Measurements from ENCODE around the gene FOXK1.

FOXK1 gene

DNA sequence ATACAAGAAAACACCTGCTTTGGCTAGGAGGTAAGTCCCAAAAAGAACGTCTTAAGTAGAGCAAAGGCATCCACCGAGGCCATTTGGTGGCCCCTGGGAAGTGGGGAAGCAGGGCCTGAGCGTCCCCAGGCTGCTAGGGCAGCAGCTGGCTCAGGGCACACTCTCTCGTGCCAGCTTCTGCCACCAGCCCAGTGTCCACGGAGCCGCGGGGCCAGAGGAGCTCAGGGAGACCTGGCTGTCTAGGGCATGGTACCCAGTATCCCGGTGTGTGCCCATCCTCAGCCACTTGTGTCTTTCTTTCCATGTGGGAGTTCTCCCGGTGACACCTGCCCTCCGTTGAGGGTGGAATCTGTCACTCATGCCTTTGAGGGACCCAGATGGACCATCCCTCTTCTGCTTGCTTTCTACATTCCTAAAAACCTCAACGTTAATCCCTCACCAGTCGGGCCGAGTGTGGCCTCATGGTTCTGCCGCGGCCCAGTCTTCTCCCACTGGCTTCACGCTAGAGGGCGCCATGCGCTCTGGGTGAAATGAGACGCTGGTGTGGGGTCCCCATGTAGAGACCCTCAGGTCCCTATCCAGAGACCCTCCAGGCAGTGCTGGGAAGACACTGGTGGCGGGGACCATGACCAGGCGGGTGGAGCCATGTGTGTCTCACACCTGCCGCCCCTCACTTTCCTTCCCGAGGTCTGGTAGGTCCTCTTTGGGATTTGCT lies 83.8 kb downstream of the FOXK1 start:
- DNase-seq (ENCODE audit: low read depth), result no peak

DNA sequence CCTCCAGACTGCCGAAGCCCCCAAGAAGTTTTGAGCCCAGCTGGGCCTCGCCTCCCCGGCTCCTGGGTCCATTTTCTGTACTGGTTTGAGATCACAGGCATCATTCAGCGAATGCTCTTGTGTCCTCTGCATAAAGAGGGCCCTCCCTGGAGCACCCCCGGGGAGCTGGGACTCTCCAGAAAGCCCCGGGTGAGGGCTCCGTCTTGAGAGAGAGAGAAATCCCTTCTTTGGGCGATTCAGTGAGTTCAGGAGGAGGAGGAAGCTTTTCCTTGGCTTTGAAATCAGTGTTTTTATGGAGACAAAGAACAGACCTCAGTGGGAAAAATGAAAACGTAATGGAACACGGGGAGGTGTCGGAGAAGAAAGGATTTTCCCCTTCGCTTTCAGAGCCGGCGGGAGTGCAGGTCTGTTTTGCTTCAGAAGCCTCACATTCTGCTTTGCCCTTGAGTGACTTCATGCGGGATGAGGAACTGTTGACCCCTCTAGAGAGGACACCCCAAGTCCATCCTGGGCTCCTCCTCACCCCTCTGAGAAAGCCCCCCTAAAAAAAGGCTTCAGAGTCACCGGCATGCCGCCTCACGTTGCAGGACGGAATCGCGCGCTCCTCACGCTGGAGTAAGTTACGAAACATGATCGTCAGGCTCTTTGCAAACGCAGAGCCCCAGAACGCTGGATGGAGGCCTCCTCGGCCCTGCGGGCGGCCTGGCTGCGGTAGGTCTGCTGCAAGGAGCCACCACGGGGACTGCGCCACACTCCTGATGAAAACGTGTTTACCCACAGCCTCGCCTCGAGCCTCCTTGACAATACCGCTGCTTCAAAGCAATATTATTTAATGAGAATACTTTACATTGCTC lies 84.8 kb downstream of the FOXK1 start:
- DNase-seq (ENCODE audit: low read depth), result no peak

DNA sequence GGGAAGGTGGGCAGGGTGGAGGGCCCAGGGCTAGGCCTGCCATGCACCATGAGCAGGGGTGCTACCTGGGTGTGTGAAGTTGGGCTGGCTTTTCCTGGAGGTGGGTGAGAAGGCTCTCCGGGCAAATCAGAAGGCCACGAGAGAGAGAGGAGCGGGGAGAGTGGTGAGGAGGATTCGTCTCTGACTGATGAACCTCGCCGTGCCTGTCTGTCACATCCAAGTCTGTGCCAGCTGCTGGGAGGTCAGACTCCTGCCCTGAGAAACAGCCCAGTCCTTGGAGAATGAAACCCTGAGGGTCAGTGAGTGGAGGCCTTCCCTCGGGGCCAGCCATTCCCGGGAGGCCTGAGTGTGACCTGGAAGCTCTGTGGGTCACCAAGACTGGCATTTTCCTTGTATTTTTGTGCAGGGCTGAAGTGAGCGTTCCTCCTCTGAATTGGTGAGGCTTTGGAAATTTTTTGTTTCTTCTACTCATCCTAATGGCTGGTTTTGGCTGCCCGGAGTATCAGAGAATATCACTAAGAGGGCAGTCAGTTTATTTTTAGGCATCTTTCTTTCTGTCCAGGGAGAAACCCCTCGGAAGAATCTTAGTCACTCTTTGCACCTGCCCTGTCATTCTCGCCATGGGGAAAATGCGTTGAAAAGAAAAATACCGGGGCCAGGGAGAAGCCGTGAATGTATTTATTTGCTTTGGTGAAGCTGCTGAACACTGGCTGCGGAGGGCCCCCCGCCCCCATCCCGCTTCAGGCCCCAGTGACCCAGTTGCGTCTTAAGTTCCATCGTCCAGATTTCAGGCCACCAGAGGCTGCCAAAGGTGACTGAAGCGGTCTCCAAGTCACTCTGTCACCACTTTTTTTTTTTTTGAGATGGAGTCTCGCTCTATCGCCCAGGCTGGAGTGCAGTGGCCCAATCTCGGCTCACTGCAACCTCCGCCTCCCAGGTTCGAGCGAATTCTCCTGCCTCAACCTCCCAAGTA lies 86.8 kb downstream of the FOXK1 start:
- DNase-seq (ENCODE audit: low read depth), result no peak

DNA sequence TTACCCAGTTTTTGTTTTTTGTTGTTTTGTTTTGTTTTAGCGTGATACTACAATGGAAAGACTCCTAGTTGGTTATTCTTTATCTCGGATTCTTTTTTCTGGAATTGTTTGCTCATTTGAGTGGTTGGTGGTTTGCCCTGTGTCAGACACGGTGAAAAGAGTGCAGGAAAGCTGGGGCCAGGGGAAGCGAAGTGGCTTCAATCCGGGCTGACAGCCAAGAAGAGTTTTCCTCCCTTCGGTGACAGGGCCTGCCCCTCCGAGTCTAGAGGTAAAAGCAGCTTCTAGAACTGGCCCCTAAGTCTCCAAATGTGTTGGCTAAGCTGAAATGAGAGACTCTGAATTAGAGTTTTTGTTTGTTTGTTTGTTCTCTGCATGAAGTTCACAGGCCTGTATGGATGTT lies 87.7 kb downstream of the FOXK1 start:
- no peak for DNase-seq (ENCODE audit: low read depth)

DNA sequence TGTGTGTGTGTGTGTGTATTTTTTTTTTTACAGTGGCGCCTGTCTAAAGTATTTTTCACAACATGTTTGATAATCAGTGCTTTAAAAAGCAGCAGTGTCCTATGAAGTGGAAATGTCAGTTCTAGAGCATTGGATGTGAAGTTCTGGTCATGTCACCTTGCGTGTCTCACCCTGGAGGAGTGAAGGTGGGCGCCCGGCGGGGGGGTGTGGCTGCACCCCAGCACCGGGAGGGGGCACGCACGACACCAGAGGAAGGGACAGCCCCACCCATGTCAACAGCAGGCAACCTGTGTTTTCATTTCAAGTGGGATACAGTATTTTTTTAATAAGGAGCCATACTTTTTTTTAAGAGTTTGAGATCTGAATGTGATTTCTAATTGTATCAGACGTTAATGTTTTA lies 88.8 kb downstream of the FOXK1 start:
- DNase-seq (ENCODE audit: low read depth), result no peak

DNA sequence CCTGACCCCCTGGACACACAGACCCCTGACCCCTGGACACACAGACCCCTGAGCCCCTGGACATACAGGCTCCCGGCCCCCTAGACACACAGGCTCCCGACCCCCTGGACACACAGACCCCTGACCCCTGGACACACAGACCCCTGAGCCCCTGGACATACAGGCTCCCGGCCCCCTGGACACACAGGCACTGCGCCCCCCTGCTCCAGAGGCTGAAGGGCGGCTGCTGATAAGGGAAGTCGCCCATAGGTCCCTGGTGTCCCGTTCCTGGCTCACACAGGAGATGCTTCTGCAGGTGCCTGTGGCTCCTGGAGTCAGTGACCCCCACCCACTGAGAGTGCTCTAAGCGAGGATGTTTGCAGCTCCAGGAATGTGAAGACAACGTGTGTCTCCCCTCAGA lies 89.6 kb downstream of the FOXK1 start:
- no peak for DNase-seq (ENCODE audit: low read depth)

DNA sequence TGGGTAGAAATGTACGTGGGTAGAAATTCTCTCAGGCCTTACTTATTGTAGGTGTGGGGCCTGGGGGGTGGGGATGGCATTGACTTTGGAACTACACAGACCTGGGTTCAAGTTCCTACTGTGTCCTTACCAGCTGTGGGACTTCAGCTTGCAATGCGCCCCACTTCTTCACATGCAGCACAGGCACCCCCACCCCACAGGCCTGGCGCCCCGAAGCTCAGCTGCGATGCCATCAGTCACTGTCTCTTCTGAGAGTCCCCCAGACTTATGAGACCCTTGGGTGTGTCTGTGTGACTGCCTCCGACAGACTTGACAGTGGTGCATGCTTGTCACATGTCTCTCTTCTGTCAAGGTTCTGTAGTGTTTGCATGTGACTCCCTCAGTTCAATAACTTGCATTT lies 90.2 kb downstream of the FOXK1 start:
- no peak for DNase-seq (ENCODE audit: low read depth)

DNA sequence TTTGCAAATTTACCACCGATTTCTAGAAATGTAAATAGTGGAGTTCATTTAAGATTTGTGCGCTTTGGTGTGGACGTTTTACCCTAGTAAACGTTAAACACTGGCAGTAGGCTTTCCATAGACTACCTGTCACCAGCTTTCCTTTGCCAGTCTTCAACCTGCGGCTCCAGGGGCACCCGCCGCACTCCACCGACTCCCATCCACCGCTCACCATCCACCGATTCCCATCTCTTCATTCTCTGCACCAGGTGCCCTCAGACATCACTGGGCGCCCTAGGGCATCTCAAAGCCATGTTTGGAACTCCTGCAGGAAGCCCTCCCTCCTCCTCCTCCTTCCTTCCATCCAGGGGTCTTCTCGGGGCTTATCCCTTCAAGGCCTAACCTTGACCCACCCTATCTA lies 91.9 kb downstream of the FOXK1 start:
- DNase-seq (ENCODE audit: low read depth), result no peak

DNA sequence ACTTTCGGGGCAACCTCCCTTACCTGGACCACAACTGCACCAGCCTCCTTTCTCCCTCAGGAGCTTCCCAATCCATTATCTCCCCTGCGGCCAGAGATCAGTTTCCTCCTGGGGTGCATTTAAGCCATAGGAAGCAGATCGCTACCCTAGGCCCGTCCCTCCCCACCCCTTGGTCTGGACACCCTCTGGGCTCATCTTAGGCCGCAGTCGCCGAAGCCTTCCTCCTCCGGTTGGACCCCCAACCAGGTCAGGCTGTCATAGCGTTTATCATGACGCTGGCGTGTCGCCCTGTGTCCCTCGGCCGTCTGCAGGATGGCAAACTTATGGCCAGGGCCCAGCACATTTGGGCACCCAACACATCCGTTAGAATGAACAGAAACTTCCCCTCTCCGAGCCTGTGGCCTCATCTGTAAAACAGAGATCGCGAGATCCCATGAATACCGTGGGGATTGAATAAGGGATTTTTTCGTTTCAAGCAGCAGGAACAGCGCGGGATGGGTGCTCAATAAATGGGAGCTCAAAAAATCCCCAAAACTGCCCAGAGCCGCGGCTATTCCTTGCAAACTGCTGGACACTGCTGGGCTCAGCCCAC lies 92.7 kb downstream of the FOXK1 start:
- DNase-seq (ENCODE audit: low read depth), result peak; percentile 60

DNA sequence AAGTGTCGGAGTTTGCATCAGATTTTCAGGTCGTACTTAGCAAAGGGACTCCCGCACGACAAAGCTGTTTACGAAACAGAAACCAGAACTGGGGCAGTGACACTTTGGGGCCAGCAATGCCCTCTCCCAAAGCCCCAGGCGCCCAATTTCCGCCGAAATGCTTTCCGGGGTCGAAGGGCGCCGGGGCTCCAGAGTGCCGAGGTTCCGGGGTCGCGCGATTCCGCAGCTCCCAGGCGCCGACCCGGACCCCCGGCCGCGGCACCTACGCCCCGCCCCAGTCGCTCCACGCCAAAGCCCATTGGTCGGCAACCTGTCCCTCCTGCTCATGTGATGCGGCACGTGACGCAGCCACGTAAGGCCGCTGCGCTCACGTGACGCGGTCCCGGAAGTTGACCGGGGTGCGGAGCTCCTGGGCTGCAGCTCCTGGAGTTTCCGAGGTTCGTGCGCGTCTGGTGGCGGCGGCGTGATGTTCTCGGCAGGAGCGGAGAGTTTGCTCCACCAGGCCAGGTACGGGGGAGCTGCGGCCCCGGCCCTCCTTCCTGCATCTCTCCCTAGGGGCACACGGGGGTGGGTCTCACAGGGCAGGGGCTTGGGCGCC lies 93.3 kb downstream of the FOXK1 start, which contains the start of gene AP5Z1:
Gene AP5Z1 (plus strand): TSS at position 374 of the 598 bp plus-strand sequence. CDS start 93 bp downstream, at position 467.
- peak; percentile 90 for DNase-seq (ENCODE audit: low read depth)

DNA sequence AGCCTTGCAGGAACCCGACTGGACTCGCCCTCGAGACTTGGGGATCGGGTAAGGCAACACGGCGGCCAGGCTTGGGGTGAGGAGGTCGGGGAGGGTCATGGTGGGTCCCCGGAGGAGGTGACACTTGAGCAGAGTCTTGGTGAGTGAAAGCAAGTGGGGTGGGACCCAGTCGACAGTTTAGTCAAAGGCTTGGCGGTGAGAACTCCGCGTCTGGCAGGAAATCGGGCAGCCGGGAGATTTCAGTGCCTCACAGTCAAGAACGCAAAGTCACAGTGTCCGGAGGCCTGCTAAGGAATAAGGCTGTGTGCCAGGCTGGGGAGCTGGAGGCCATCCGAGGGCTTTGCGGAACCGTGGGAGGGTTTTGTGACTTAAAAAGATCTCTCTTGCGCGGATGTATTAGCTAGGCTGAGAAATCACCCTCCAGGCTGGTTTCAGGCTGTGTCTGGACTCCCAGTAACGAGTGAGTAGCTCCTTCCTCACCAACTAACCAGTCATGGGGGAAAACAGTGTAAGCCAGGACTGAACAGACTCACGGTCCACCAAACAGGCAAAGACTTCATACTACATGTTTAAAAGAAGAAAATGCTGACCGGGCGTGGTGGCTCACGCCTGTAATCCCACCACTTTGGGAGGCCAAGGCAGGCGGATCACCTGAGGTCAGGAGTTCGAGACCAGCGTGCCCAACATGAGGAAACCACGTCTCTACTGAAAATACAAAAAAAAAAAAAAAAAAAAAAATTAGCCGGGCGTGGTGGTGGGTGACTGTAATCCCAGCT lies 93.9 kb downstream of the FOXK1 start:
- peak; percentile 26 for DNase-seq (ENCODE audit: low read depth)

DNA sequence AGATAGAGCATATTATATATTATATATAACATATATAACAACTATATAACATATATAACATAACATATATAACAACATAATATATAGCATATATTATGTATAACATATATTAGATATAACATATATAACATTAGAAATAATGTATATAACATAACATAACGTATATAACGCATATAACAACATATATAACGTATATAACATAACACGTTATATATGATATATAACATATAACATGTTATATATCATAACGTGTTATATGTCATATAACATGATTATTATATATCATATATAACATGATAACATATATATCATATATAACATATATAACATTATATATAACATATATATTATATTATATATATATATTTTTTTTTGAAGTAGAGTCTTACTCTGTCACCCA lies 97.0 kb downstream of the FOXK1 start:
- DNase-seq (ENCODE audit: low read depth), result no peak

DNA sequence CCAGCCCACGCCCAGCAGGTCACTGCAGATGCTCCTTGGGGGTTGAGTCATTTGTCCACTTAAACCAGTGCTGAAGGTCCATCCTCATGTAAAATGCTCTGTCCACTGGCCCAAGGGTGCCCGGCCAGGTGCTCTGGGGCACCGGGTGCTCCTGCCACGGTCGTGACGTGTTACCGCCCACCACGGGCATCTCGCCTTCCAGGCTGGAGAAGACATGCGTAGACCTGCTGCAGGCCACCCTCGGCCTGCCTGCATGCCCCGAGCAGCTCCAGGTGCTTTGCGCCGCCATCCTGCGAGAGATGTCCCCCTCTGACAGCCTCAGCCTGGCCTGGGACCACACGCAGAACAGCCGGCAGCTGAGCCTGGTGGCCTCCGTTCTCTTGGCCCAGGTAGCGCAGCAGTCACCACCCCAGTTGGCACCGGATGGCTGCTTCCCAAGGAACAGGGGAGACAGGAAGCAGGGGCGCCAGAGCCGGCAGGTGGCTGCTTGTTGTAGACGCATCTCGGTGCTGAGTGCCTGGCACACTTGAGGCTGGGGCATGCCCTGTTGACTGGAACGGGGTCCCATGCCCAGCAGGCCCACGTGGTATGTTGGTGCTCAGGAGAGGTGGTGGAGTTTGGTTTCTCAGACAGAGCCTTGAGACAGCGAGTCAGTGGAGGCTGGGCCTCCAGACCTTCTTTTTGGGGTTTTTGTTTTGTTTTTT lies 99.4 kb downstream of the FOXK1 start:
- DNase-seq (ENCODE audit: low read depth), result no peak

DNA sequence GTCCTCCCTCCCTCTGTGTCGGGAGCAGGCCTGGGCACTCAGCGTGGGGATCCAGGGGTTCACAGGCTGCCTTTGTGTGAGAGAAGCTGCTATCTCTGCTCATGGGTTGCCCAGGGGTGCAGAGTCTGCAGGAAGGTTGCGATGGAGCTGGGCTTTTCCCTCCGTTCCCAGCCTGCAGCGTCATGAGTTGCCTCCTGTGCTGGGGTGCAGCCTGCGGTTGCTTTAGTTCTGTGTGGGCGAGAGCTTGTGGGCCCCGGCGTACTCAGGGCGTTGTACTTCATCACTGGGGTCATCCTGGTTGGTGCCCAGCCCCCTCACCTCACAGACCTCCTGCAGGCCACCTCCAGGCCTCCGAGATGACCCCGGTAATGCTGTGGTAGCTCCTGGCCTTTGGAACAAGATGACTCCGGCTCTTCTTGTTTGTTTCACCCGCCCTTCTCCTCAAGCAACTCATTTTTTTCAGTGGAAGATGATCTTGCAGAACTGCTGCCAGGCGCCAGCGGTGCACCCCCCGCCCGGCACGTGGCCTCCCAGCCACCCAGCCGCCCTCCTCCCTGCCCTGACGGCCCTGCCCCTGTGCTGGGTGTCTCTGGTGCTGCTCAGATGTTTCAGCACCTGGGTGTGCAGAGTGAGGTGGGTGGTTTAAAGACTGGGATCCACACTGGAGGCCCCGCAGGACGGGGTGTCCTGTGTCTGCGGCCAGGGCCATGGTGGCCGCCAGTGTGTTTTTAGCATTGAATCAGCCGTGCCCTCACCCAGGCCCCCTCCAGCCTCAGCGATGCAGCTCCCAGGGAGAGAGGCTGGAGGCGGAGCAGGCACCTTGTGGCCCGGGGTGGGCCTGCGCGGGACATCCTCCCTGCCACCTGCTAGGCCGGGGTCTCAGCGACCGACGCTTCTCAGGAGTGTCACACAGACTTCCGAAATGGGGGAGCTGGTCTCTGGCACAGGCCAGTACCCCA lies 100.5 kb downstream of the FOXK1 start:
- no peak for DNase-seq (ENCODE audit: low read depth)

DNA sequence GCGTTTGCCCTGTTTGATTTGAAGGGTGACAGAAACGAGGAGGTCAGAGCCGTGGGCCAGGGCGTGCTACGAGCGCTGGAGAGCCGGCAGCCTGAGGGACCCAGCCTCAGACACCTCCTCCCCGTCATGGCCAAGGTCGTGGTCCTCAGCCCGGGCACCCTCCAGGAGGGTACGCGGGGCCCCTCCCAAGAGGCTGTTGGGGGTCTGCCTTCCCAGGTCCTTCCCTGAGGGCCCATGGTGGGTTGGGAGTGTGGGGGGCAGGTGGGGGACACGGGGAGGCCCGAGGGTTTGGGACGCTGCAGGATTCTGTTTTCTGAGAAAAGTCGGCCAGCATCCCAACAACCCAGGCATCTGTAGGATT lies 101.2 kb downstream of the FOXK1 start:
- no peak for DNase-seq (ENCODE audit: low read depth)

DNA sequence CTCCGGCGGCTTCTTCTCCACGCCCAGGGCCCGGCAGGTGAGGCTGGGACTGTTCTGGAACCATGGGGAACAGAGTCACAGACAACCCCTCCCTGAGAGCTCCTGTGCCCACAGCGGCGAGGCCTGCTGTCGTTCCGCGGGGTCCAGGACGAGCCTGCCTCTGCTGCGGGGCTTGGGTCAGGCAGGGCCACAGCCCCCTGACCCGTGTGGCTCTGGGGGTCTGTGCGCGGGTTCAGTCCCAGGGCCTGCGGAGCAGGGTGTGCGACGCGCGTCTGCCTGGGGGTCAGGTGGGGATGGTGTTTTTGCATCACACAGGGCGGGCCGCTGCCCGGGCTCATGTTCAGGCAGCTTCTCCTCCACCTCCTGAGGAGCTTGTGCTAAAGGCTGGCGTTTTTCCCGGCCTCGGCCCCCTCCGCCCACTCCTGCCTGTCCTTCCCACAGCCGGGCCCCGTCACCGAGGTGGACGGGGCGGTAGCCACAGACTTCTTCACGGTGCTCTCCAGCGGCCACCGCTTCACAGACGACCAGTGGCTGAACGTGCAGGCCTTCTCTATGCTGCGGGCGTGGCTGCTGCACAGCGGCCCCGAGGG lies 101.8 kb downstream of the FOXK1 start:
- DNase-seq (ENCODE audit: low read depth), result no peak

DNA sequence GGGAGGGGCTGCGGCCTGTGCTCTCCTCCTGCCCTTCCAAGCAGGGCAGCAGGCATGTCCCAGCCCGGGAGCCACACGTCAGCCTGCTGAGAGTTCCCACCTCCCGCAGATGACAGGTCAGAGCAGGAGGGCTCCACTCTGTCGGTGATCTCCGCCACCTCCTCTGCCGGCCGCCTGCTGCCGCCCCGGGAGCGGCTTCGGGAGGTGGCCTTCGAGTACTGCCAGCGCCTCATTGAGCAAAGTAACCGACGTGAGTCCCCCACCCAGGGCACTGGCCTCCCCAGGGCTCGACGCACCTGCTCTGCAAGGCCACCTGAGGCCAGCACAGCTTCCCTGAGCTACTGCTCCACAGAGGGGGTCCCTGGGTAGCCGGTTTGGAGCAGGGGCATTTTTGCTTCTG lies 102.7 kb downstream of the FOXK1 start:
- no peak for DNase-seq (ENCODE audit: low read depth)

DNA sequence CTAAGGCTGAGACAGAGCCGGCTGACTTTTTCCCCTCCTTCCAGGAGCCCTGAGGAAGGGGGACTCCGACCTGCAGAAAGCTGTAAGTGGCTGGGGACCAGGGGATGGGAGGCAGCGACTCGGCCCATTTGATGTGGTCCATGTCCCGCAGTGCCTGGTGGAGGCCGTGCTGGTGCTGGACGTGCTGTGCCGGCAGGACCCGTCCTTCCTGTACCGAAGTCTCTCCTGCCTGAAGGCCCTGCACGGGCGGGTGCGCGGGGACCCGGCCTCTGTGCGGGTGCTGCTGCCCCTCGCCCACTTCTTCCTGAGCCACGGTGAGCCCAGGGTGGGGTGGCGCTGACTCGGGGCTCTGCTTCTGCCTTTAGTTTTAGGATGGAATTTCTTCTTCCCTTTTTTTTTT lies 103.3 kb downstream of the FOXK1 start:
- no peak for DNase-seq (ENCODE audit: low read depth)

DNA sequence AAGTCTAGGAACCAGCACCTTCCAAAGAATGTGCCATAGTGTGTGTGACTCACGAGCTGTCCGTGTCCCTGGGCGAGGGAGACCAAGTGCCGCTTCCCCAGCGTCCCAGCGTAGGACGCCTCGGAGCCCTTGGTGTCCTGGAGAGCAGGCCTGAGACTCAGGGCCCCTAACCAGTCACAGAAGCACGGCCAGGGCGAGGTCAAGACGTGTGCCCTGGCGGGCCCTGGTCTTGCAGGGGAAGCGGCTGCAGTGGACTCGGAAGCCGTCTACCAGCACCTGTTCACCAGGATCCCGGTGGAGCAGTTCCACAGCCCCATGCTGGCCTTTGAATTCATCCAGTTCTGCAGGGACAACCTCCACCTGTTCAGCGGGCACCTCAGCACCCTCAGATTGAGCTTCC lies 103.9 kb downstream of the FOXK1 start:
- DNase-seq (ENCODE audit: low read depth), result no peak

All from stromal cell of bone marrow (primary cell).